ENCODE results near the gene CEP70.
"Not testable (repeated sequence)": the region's sequence is repeated elsewhere in the genome, so short reads cannot be mapped to it uniquely, and the experiment has no call there.

The CEP70 gene

DNA sequence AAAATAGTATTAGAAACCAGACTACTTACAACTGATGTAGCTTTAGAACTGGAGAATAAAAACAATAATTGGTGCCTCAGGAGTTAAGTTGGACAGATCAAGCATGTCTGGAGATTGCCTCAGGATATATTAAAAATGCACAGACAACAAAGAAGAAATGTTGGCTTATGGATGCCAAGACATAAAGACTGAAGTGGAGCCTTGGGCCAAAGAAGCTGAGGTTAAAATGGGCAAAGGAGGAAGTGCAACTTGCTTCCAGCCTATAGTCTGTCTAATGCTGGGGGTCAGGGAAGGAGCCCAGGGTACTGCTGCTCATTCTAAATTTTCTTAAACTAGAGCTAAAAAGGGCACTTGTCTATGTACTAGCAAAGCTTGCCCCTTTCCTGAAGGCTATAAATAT is 82.1 kb downstream of the CEP70 start:
- no peak for DNase-seq (ENCODE audit: low read depth in 2 of 2)

DNA sequence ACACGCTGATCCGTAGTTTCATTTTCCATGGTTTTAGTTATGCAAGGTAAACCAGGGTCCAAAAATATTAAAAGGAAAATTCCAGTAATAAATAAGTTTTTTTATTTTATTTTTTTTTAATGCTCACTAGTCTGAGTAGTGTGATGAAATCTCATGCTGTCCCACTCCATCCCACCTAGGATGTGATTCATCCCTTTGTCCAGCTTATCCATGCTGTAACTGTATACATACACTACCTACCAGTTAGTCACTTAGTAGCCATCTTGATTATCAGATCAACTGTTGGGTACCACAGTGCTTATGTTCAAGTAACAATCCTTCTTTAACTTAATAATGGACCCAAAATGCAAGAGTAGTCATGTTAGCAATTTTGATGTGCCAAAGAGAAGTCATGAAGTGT is 84.5 kb downstream of the CEP70 start:
- DNase-seq (ENCODE audit: low read depth in 2 of 2) = no peak

- no peak for DNase-seq (ENCODE audit: low read depth in 2 of 2)
Observed at GRCh38 chr3:138507524-138507923, 86.5 kb downstream of the CEP70 start.

DNA sequence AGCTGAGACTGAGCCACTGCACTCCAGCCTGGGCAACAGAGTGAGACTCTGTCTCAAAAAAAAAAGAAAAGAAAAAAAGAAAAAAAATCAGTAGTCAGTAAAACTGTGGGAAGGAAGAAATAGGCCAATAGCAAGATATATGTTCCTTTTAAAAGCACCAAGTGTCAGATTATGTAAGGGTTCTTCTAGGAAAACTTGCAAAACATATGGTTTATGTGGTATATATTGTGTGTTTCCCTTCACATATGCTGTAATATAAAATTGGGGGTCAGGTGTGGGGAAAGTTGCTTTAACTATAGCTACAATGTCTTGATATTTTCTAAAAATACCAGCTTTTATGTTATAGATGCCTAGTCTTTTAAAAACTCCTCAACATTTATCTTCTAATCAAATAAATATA is 95.1 kb downstream of the CEP70 start:
- DNase-seq (ENCODE audit: low read depth in 2 of 2) = no peak

GRCh38 chr3:138497851-138498250 is 96.2 kb downstream of the CEP70 start:
- DNase-seq (ENCODE audit: low read depth in 2 of 2) = no peak

DNA sequence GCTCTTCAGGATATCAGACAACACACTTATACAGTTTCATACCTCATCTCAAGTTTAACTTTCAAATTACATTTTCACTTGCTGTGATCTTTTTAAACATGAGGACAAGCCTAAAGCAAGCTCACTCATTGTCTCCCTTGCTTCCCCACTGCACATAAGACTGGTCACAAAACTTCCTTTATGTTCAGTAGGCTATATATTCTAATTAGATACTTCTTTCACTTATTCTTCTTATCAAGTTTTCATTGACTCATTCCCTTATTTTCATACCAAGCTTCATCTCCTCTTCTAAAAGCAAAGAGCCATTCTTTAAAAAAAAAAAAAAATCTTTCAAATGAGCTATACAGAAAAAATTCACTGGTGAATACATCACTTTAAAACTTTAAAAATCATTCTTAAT is 97.0 kb downstream of the CEP70 start:
- no peak for DNase-seq (ENCODE audit: low read depth in 2 of 2)

DNA sequence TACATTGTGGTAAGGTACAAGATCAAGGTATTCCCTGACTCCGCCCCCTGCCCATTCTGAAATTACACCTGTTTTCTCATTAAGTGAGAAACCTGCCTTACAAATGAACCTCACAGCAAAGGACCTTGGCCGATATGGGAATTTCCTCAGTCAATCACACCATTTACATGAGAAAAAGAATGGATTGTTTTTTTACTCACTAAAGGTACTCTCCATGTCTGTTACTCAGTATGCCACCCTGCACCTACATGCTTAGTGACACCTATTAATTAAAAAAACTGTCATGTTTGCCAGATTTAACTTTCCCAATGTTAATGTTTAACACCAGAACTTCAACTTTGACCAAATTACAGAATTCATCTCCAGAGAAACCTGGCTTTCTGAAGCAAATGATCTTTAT is 97.6 kb downstream of the CEP70 start:
- no peak for DNase-seq (ENCODE audit: low read depth in 2 of 2)

DNA sequence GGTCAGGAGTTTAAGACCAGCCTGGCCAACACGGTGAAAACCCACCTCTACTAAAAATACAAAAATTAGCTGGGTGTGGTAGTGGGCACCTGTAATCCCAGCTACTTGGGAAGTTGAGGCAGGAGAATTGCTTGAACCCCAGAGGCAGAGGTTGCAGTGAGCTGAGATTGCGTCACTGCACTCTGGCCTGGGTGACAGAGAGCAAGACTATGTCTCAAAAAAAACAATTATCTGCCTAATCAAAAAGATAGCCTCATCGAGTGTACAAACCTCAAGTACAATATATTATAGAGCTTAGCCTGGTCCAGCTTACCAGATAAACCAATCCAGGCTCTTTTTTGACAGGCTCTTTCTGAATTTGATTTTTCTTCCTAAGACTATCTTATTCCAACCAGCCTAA is 98.4 kb downstream of the CEP70 start:
- not testable (repeated sequence) for DNase-seq (ENCODE audit: low read depth in 2 of 2)

GRCh38 chr3:138494607-138494929 is 99.5 kb downstream of the CEP70 start:
- DNase-seq (ENCODE audit: low read depth in 2 of 2) = no peak

GRCh38 chr3:138493804-138494606 is 100.1 kb downstream of the CEP70 start:
- DNase-seq (ENCODE audit: low read depth in 2 of 2) = no peak

- DNase-seq (ENCODE audit: low read depth in 2 of 2) = no peak
Observed at GRCh38 chr3:138492980-138493675, 100.9 kb downstream of the CEP70 start.

GRCh38 chr3:138491971-138492370 is 102.1 kb downstream of the CEP70 start:
- DNase-seq (ENCODE audit: low read depth in 2 of 2) = no peak

DNA sequence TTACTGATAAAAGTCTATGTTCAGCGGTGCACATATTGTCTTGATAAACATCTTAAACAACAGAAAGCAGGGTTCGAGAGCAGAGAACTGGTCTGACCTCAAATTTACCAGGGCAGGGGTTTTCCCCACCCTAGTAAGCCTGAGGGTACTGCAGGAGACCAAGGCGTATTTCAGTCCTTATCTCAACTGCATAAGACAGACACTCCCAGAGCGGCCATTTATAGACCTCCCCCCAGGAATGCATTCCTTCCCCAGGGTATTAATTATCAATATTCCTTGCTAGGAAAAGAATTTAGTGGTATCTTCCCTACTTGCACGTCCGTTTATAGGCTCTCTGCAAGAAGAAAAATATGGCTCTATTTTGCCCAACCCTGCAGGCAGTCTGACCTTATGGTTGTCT is 107.5 kb downstream of the CEP70 start:
- DNase-seq (ENCODE audit: low read depth in 2 of 2) = not testable (repeated sequence)

- DNase-seq (ENCODE audit: low read depth in 2 of 2) = not testable (repeated sequence)
Observed at GRCh38 chr3:138484672-138485071, 109.4 kb downstream of the CEP70 start.

DNA sequence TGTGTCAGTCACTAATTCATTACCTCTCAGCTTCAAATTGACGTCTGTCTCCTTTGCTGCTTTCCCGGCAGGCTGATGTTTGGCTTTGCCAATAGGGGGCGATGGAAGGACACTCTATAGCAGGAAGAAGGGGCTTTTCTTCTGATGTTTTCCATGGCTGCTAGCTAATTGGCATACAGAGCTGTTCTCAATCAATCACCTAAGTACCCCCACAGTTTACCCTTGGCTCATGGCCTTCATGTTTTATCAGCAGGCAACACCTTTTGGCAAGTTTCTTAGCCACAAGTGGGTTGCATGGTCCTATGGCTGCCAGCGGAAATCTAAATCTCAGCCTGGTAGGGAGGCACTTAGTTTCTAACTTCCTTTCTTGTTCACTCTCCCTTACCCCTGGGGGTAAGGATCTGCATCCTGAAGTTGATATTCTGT is 114.6 kb downstream of the CEP70 start:
- no peak for DNase-seq (ENCODE audit: low read depth in 2 of 2)

DNA sequence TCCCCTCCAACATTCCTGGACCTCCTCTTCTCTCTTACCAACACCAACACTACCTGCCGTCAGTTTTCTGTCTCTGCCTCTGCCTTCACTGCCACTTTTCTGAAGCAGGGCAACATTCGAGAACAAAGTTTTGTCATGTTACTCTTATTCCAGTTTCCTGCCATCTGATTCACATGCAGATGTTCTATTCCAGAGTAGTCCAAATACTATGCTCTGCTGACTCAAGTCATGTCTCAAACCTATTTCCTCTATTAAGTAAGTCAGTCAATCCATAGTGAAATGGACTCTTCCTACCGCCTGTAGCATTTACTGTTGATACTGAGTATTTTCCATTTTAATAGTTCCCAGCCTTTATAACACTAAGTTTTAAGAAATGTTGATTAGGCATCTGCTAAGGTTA is 116.3 kb downstream of the CEP70 start:
- no peak for DNase-seq (ENCODE audit: low read depth in 2 of 2)

- no peak for DNase-seq (ENCODE audit: low read depth in 2 of 2)
Observed at GRCh38 chr3:138477120-138477519, 116.9 kb downstream of the CEP70 start.

GRCh38 chr3:138476526-138476925 is 117.5 kb downstream of the CEP70 start:
- no peak for DNase-seq (ENCODE audit: low read depth in 2 of 2)

DNA sequence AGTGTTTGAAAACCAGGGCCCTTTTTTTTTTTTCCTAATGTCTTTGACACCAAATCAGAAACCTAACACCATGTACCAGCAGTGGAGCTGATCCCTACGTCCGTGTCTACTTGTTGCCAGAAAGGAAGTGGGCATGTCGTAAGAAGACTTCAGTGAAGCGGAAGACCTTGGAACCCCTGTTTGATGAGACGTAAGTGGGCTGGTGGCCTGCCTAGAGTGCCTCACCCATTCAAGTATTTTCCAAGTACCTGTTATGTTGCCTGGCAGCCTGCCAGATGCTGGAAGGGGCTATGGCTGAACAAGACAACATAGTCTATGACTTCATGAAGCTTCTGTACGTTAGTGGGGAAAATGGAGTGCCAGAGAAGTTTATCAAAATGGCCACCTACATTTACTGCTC is 119.9 kb downstream of the CEP70 start:
- no peak for DNase-seq (ENCODE audit: low read depth in 2 of 2)

DNA sequence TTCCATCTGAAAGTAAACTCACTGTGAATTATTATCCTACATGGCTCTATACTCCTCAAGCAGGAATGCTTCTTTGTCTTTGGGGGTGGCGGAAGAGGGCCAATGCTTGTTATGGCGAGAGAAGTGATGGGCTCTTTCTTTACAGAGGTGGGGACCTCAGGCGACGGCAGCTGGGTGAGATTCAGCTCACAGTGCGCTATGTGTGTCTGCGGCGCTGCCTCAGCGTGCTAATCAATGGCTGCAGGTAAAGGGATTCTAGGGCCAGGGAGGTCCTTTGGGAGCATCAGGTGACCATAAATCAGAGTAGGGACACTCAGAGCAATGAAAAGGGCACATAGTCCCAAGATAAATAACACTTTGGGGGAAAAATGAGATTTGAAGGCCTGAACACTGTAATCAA is 120.7 kb downstream of the CEP70 start:
- DNase-seq (ENCODE audit: low read depth in 2 of 2) = no peak

DNA sequence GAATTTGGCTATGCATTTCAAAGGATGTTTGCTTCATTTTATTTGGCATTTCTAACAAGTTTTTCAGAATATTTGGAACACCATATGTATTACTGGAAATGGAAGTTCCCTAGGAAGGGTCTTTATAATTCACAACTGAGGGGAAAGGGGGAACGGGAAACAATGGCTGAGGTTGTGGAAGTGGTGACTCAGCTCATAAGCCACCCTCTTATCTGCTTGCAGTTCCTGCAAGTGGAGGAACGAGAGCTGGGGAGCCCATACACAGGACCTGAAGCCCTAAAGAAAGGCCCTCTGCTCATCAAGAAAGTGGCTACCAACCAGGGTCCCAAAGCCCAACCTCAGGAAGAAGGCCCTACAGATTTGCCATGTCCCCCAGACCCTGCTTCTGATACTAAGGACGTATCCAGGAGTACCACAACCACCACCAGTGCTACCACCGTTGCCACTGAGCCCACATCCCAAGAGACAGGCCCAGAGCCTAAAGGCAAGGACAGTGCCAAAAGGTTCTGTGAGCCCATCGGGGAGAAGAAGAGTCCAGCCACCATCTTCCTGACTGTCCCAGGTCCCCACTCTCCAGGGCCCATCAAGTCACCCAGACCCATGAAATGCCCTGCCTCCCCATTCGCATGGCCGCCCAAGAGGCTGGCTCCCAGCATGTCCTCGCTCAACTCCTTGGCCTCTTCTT is 121.8 kb downstream of the CEP70 start:
- no peak for DNase-seq (ENCODE audit: low read depth in 2 of 2)

GRCh38 chr3:138471481-138471880 is 122.6 kb downstream of the CEP70 start:
- DNase-seq (ENCODE audit: low read depth in 2 of 2) = no peak

GRCh38 chr3:138470687-138471086 is 123.4 kb downstream of the CEP70 start:
- no peak for DNase-seq (ENCODE audit: low read depth in 2 of 2)

Data from activated CD4-positive, alpha-beta T cell treated with anti-CD3 and anti-CD28 coated beads for 24 hours (primary cell).